Naive thymus-derived CD8-positive, alpha-beta T cell (primary cell): ENCODE data around the gene BCL2. TPM values are rescaled to one million over a fixed set of nuclear protein-coding genes. Genes with fewer than 3 reads are reported as not detected.
A peak's percentile ranks its signal among the peaks of the same experiment; 100 is the strongest.

ENCODE experiments used
- ATAC-seq, 2 donors: fragments of 150-1000 bp; cut with Tn5 transposase in 1 of 2; sonication (Bioruptor Pico), chemical (Tn5 transposase) in 1 of 2; 1 replicate in 1 of 2; 2 replicates in 1 of 2; pipeline ENCODE4 v1.10.0; 2021; ENCODE audit warnings: mild to moderate bottlenecking in 2 of 2, moderate library complexity in 2 of 2
- POLR2A ChIA-PET: fragments of 350-600 bp; sonication (Branson Sonifier 250); formaldehyde crosslinking; loops from one replicate; lab custom pipeline; 2021; ENCODE audit warnings: antibody characterized with exemption; lab: Charles Lee
- DNase-seq, 10 donors: peaks; one replicate each; pipeline versions ENCODE4 v3.0.0 to v3.0.0-alpha.2; 2020 to 2022
- H3K27ac Mint-ChIP-seq, 10 donors: one replicate each; pipeline ENCODE4 v1.8.0; 2020 to 2022; ENCODE audit warnings: mild to moderate bottlenecking in 10 of 10, mixed read lengths in 10 of 10, moderate library complexity in 4 of 10, inconsistent platforms in 1 of 10
- H3K27me3 Mint-ChIP-seq, 5 donors: one replicate each; pipeline ENCODE4 v1.8.0; 2021 to 2022; ENCODE audit warnings: mixed read lengths in 5 of 5
- H3K36me3 Mint-ChIP-seq, 3 donors: one replicate each; pipeline ENCODE4 v1.8.0; 2020 to 2022; ENCODE audit warnings: mixed read lengths in 3 of 3, mild to moderate bottlenecking in 2 of 3, inconsistent platforms in 1 of 3
- H3K4me1 Mint-ChIP-seq, 4 donors: one replicate each; pipeline ENCODE4 v1.8.0; 2021 to 2022; ENCODE audit warnings: mixed read lengths in 4 of 4
- H3K4me3 Mint-ChIP-seq, 10 donors: one replicate each; pipeline ENCODE4 v1.8.0; 2020 to 2022; ENCODE audit warnings: mild to moderate bottlenecking in 10 of 10, mixed read lengths in 10 of 10, moderate library complexity in 6 of 10, inconsistent platforms in 1 of 10
- H3K9me3 Mint-ChIP-seq, 9 donors: one replicate each; pipeline ENCODE4 v1.8.0; 2020 to 2022; ENCODE audit warnings: mixed read lengths in 9 of 9, mild to moderate bottlenecking in 3 of 9, inconsistent platforms in 1 of 9, moderate library complexity in 1 of 9
- polyA plus RNA-seq, 3 donors: library from polyadenylated mRNA; unstranded; fragments of 300-500 nt; fragmentation: Illumina TruSeq; gene quantifications; one replicate each; pipeline ENCODE4 v1.2.3, GENCODE V29; 2021
- total RNA-seq, 8 experiments: library from RNA in 2 of 8; stranded (reverse) in 2 of 8; gene quantifications; one replicate each; pipeline ENCODE4 v1.2.3 and lab custom pipeline; 2021 to 2026

The BCL2 gene
- total and polyA plus RNA-seq, 5 experiments from 2014 or later: 24.3 to 40.2 (median 32.9) TPM

DNA sequence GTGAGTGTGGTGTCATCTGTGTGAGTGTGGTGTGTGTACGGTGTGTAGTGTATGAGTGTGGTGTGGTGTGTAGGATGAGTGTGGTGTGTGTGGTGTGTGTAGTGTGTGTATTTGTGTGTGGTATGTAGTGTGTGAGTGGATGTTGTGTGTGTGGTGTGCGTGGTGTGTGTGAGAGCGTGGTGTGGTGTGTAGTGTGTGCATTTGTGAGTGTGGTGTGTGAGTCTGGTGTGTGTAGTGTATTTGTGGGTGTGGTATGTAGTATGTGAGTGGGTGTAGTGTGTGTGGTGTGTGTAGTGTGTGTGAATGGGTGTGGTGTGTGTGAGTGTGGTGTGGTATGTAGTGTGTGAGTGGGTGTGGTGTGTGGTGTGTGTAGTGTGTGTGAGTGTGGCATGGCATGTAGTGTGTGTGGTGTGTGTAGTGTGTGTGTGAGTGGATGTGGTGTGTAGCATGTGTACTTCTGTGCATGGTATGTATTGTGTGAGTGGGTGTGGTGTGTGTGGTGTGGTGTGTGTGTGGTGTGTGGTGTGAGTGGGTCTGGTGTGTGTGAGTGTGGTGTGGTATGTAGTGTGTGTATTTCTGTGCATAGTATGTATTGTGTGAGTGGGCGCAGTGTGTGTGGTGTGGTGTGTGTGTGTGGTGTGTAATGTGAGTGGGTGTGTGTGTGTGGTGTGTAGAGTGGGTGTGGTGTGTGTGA is 227.8 kb downstream of the BCL2 start:
- H3K27me3 Mint-ChIP-seq: peaks cover 0 to 4% (median 0%) of the 10 kb centered on the region in 5 donors
- ATAC-seq (no peak), DNase-seq (no peak)
- POLR2A ChIA-PET: no interaction called here
- H3K36me3 Mint-ChIP-seq: no peaks in the 10 kb centered on the region
- H3K4me1 Mint-ChIP-seq: peaks cover under 1 to 4% (median 2%) of the 10 kb centered on the region in 4 donors
- H3K4me3 Mint-ChIP-seq: no peak overlapping the region
- no peak overlapping the region for H3K27ac Mint-ChIP-seq
- no peaks in the 10 kb centered on the region for H3K9me3 Mint-ChIP-seq

DNA sequence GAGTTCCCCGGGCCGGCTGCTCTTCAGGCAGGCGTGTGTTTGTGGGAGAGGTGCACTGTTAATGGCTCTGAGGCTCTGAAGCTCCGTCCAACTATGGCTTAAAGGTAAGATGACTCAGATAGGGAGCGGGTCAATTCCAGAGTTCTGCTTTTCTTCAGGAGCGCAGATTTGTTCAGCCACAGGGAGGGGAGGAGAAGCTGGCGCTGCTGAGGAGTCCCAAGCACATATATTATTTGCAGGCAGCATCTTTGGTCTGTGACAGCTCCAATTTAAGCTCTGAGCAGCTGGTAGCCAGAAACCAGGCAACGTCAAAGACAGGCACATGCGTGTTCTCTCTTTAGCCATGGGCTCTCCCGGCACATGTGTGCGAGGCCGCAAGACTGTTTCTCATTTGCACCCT is 229.2 kb downstream of the BCL2 start:
- peaks cover 0 to 4% (median 0%) of the 10 kb centered on the region in 5 donors for H3K27me3 Mint-ChIP-seq
- no peaks in the 10 kb centered on the region for H3K36me3 Mint-ChIP-seq
- ATAC-seq (no peak), DNase-seq (no peak)
- no peak overlapping the region for H3K4me3 Mint-ChIP-seq
- no peaks in the 10 kb centered on the region for H3K9me3 Mint-ChIP-seq
- POLR2A ChIA-PET: no interaction called here
- H3K27ac Mint-ChIP-seq: peak overlapping the region in 1 of 10 donors; percentile 79
- H3K4me1 Mint-ChIP-seq: peaks cover 0 to 6% (median 0%) of the 10 kb centered on the region in 4 donors

DNA sequence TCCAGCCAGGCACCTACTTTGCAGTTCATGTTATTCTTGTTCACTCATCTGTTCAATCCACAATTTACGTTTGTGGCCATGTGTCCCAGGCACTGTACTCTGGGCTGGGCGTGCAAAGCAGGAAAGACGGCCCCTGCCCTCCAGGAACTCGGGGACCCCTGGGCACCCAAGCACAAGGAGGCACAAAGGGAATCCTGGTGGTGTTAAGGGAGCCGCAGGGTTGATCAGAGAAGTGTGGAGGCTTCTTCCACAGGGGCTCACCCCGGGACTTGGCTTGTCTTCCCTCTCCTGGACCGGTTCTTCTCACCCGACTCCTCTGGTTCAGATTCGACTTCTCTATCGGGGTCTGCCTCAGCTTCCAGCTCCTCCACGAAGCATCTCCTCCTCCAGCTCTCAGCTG is 230.5 kb downstream of the BCL2 start:
- POLR2A ChIA-PET: no interaction called here
- Mint-ChIP-seq H3K4me3 (no peak overlapping the region), H3K36me3 (no peaks in the 10 kb centered on the region), H3K27ac (no peak overlapping the region), H3K4me1 (peaks cover 0 to 6% (median 0%) of the 10 kb centered on the region in 4 donors), H3K27me3 (peaks cover 0 to 4% (median 0%) of the 10 kb centered on the region in 5 donors), H3K9me3 (no peaks in the 10 kb centered on the region)
- ATAC-seq: no peak
- no peak for DNase-seq

DNA sequence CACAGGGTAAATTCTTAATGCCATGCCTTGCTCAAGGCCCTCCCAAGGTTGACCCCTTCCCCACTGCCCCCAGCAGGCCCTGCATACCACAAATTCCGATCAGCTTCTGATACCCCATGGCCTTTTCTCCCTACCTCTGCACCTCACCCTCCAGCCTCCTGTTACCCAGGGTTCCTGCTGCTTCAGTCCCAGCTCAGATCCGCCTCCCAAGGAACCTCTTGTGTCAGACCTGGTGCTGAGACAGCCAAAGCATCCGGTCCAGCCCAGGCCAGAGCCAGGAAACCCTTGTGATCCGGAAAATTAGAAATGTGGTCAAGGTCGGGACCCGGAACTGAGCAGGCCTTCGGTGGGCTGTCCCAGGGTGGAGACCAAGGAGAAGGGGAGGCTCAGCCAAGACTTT is 231.3 kb downstream of the BCL2 start:
- DNase-seq (no peak), ATAC-seq (no peak)
- H3K36me3 Mint-ChIP-seq: no peaks in the 10 kb centered on the region
- H3K27ac Mint-ChIP-seq: peak overlapping the region in 1 of 10 donors; percentile 33
- peaks cover 0 to 4% (median 0%) of the 10 kb centered on the region in 5 donors for H3K27me3 Mint-ChIP-seq
- POLR2A ChIA-PET: no interaction called here
- H3K9me3 Mint-ChIP-seq: no peaks in the 10 kb centered on the region
- no peak overlapping the region for H3K4me3 Mint-ChIP-seq
- peaks cover 0 to 2% (median 0%) of the 10 kb centered on the region in 4 donors for H3K4me1 Mint-ChIP-seq

DNA sequence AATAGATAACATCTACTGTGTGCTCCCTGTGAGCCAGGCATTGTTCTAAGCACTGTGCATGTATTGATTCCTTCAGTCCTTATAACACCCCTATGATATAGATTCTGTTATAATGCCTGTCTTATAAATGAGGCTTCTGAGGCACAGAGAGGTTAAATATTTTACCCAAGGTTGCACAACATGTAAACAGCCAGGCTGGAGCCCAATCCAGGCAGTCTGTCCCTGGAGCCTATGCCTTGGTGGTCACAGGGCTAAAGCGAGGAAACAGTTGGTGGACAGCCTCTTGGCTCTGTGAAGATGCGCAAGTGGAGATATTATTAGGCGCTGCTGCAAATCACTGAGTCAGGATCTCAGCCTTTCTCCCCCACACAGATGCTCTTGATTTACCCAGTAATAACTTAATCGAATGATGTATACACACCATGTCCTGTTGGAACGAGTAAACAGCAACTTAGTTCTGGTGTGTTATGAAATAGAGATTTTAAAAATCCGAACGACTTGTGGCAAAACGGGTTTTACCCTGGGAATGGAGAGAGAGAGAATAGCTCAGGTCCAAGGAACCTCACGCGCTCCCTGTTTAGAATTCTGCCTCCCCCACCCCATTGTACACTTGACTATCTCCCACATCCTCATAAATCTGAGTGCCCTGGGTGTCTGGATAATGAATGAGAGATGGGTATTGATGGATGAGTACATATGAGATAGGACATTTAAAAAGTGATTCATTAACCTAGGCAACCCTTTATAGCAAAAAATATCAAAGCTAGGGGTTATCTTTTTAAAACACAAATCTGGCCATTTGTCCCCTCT is 231.9 kb downstream of the BCL2 start:
- no peak for ATAC-seq
- Mint-ChIP-seq H3K9me3 (no peaks in the 10 kb centered on the region), H3K27me3 (peaks cover 0 to 4% (median 0%) of the 10 kb centered on the region in 5 donors), H3K27ac (no peak overlapping the region), H3K4me1 (peaks cover 0 to 2% (median 0%) of the 10 kb centered on the region in 4 donors), H3K4me3 (no peak overlapping the region), H3K36me3 (no peaks in the 10 kb centered on the region)
- DNase-seq: no peak
- POLR2A ChIA-PET: no interaction called here

DNA sequence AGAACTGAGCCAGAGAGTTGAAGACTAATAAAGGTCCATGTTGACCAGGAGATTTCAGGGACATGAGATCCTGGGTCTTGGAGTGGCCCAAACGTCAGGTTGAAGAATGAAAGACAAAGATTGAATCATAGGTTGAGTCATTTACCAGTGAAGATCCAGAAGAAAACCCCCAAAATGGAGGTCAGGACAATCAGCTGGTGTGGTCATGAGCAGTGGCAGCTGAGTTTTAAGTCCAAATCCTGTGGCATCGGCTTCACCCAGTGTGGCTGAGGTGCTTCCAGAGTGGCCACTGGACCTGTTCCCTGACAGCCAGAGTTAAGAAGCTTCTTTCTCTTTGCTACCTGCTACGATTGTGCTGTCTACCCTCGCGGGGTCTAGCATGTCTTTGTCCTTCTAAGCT is 234.0 kb downstream of the BCL2 start:
- ATAC-seq: no peak
- POLR2A ChIA-PET: interaction anchor here (2.3 kb wide), 1 partner anchor 10 kb away, joined by 4 read pairs; no protein-coding TSS in a partner anchor
- DNase-seq: no peak
- Mint-ChIP-seq H3K27me3 (peaks cover 0 to 4% (median 0%) of the 10 kb centered on the region in 5 donors), H3K36me3 (no peaks in the 10 kb centered on the region), H3K27ac (no peak overlapping the region), H3K9me3 (peaks cover 0 to 2% (median 0%) of the 10 kb centered on the region in 9 donors), H3K4me1 (peaks cover 0 to 2% (median 0%) of the 10 kb centered on the region in 4 donors), H3K4me3 (no peak overlapping the region)

DNA sequence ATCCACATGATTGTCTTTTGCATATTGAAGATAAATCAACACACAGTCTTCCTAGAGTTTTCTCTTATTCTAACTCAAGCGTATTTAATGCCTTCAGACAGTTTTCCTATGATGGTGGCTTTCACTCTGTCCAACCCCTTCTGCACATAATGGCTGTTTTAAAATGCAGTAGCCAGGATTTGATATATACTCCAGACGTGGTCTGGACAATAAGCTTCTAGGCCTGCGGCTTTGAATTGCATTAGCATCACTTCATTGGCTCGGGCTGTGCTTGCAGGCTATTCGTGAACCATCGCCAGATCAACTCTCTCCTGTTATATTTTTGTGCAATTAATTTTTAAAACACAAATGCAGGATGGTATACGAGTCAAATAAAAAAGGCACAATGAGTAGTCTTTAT is 235.3 kb downstream of the BCL2 start:
- ATAC-seq (no peak), DNase-seq (no peak)
- H3K36me3 Mint-ChIP-seq: peaks cover 0 to 7% (median 6%) of the 10 kb centered on the region in 3 donors
- POLR2A ChIA-PET: interaction anchor here (2.3 kb wide), 1 partner anchor 8 kb away, joined by 4 read pairs; no protein-coding TSS in a partner anchor
- H3K27ac Mint-ChIP-seq: no peak overlapping the region
- no peak overlapping the region for H3K4me3 Mint-ChIP-seq
- H3K4me1 Mint-ChIP-seq: peaks cover 0 to 2% (median 1%) of the 10 kb centered on the region in 4 donors
- H3K9me3 Mint-ChIP-seq: peaks cover 0 to 11% (median 6%) of the 10 kb centered on the region in 9 donors
- H3K27me3 Mint-ChIP-seq: peaks cover 0 to 4% (median 0%) of the 10 kb centered on the region in 5 donors

DNA sequence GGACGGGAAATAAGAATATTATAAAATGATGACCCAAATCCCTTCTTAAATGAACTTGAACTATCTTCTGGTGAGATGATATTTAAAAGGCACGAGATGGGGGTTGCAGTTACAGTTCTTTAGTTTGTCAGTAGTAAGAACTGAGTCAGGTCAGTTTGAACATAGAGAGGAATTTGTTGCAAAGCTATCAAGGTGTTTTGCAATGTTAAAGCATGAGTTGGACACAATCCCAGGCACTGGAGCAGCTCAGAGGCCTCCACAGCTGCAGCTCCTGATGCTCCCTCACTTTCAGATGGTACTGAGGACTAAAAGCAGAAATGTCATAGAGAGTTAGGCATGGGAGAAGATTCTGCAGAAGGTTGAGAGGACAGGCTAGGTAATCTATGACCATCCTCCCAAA is 236.0 kb downstream of the BCL2 start:
- no peak for ATAC-seq
- no peak for DNase-seq
- POLR2A ChIA-PET: no interaction called here
- peaks cover 0 to 12% (median 6%) of the 10 kb centered on the region in 9 donors for H3K9me3 Mint-ChIP-seq
- H3K27ac Mint-ChIP-seq: no peak overlapping the region
- no peak overlapping the region for H3K4me3 Mint-ChIP-seq
- H3K27me3 Mint-ChIP-seq: peaks cover 0 to 4% (median 0%) of the 10 kb centered on the region in 5 donors
- peaks cover 0 to 7% (median 6%) of the 10 kb centered on the region in 3 donors for H3K36me3 Mint-ChIP-seq
- peaks cover 0 to 5% (median 1%) of the 10 kb centered on the region in 4 donors for H3K4me1 Mint-ChIP-seq

DNA sequence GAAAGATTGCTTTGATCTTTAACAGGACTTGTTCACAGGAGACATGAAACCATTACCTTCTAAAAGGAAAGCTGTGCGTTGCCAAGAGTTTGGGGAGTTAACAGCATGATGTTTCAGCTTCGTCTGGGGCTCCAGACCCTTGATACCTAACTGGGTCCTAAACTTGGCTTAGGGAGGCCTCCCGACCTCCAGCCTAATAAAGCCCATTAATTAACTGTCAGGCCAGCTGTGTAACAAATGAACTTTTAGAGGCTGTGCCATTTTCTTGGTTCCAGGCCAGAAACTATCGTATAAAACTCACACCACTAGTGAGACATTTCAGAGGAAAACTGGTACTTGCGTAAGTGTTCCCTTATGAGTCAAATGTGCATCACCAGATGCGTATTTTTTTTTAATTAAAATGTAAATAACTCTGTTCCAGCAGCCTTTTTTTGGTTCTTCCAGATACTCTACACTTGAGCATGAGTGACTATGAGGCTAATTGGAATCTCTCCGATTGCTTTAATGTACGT is 236.5 kb downstream of the BCL2 start:
- ATAC-seq (no peak), DNase-seq (no peak)
- peaks cover 0 to 7% (median 1%) of the 10 kb centered on the region in 4 donors for H3K4me1 Mint-ChIP-seq
- H3K9me3 Mint-ChIP-seq: peaks cover 0 to 12% (median 6%) of the 10 kb centered on the region in 9 donors
- H3K27ac Mint-ChIP-seq: no peak overlapping the region
- no peaks in the 10 kb centered on the region for H3K27me3 Mint-ChIP-seq
- peaks cover 0 to 7% (median 6%) of the 10 kb centered on the region in 3 donors for H3K36me3 Mint-ChIP-seq
- POLR2A ChIA-PET: no interaction called here
- no peak overlapping the region for H3K4me3 Mint-ChIP-seq

DNA sequence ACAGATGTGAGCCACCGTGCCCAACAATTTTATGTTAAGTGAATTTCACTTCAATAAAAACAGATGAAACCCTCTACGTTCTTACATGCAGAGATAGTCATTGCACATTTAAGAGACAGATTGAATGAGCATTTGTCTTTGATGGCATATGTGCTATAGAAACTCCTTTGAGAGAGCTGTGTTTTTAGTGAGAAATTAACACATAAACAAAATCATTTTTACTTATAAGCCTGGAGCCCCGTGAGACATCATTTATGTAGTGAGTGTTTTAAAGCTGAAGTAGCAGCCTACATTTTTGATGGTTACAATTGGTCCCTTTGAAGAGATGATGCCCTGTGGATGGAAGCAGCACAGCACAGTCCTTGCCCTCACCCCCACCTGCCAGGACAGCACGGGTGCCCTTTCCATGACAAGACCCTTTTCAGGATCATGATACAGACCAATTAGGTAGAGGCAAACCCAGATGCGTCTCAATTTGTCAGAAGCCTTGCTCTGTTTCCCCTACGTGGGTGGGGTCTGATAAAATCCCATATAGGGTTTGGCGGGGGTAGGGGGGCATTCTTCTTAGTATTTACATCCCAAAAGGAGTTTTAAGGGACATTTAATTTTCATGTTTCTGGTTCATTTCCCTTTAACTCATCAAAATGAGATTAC is 237.1 kb downstream of the BCL2 start:
- Mint-ChIP-seq H3K27me3 (no peaks in the 10 kb centered on the region), H3K4me1 (peaks cover 0 to 7% (median 1%) of the 10 kb centered on the region in 4 donors), H3K36me3 (peaks cover 0 to 7% (median 6%) of the 10 kb centered on the region in 3 donors), H3K27ac (no peak overlapping the region), H3K4me3 (no peak overlapping the region), H3K9me3 (peaks cover 0 to 12% (median 6%) of the 10 kb centered on the region in 9 donors)
- POLR2A ChIA-PET: no interaction called here
- DNase-seq: no peak
- no peak for ATAC-seq

DNA sequence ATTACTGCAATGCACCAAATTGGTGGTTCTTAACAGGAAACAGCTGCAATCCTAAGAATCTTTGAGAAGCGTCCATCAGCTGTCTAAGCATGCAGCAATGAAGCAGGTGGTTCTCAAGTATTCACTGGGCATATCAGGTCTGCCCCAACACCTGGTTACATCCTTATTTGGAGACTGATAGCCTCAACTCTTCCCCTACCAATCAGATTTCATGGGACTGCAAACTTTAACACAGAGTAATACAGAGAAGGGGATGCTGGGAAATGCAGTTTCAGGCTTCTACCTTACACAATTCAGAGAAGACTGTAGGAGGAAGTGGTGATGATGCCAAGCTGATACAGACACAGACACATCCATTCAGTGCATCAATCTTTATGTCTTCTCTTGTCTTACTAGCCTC is 240.5 kb downstream of the BCL2 start:
- peaks cover 5 to 17% (median 9%) of the 10 kb centered on the region in 4 donors for H3K4me1 Mint-ChIP-seq
- no peak overlapping the region for H3K27ac Mint-ChIP-seq
- ATAC-seq (peak in 1 of 2 donors; percentile 70), DNase-seq (no peak)
- POLR2A ChIA-PET: no interaction called here
- H3K4me3 Mint-ChIP-seq: no peak overlapping the region
- H3K36me3 Mint-ChIP-seq: peaks cover 0 to 7% (median 6%) of the 10 kb centered on the region in 3 donors
- peaks cover 0 to 4% (median 0%) of the 10 kb centered on the region in 5 donors for H3K27me3 Mint-ChIP-seq
- peaks cover 0 to 12% (median 6%) of the 10 kb centered on the region in 9 donors for H3K9me3 Mint-ChIP-seq

DNA sequence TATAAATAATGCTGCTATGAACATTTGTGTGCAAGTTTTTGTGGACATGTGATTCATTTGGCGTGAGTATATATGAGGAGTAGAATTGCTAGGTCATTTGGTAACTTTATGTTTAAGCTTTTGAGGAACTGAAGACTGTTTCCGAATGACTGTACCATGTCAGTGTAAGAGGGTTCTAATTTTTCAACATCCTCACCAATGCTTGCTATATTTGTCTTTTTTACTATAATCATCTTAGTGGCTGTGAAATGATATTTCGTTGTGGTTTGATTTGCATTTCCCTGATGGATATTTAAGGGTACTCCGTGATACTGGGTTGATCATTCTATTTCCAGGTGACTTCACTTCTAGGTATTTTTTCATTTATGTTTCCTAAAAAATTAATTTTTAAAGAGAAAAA is 241.1 kb downstream of the BCL2 start:
- POLR2A ChIA-PET: no interaction called here
- DNase-seq (no peak), ATAC-seq (no peak)
- peaks cover 0 to 7% (median 6%) of the 10 kb centered on the region in 3 donors for H3K36me3 Mint-ChIP-seq
- H3K4me3 Mint-ChIP-seq: no peak overlapping the region
- peaks cover 0 to 12% (median 6%) of the 10 kb centered on the region in 9 donors for H3K9me3 Mint-ChIP-seq
- H3K27ac Mint-ChIP-seq: no peak overlapping the region
- H3K27me3 Mint-ChIP-seq: peaks cover 0 to 4% (median 0%) of the 10 kb centered on the region in 5 donors
- peaks cover 5 to 17% (median 9%) of the 10 kb centered on the region in 4 donors for H3K4me1 Mint-ChIP-seq
